Measurements from ENCODE around the gene SF3B3. TPM values are rescaled to one million over a fixed set of nuclear protein-coding genes. Genes with fewer than 3 reads are reported as not detected.
"Not testable (repeated sequence)": the region's sequence is repeated elsewhere in the genome, so short reads cannot be mapped to it uniquely, and the experiment has no call there.

SF3B3 gene
- total and polyA plus RNA-seq, 5 donors = 67.5 to 154 (median 141) TPM

DNA sequence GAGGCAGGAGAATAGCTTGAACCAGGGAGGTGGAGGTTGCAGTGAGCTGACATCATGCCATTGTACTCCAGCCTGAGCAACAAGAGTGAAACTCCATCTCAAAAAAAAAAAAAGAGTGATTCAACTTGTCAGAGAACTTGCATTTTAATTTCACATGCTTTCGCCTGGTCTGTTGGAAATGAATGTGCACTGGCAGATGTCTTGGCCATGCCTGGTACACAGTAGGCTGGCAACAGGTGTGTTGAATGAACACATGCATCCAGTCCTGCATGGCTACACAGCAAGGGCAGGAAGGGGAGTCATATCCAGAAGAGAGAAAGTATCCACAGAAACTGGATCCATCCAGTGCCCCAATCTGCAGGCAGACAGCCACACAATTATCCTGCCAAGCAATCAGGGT lies 11.8 kb upstream of the SF3B3 start:
- no peak for ATAC-seq
- intact Hi-C loops (cut with DNase I) = no loop called here
- Histone ChIP-seq H3K27ac (ENCODE audit: low read length) (no peak overlapping the region), H3K9me3 (ENCODE audit: control insufficient read depth, low read length) (no peaks in the 10 kb centered on the region), H3K4me1 (ENCODE audit: control insufficient read depth, insufficient read depth, low read length) (no peaks in the 10 kb centered on the region), H3K27me3 (ENCODE audit: control insufficient read depth, insufficient read depth) (no peaks in the 10 kb centered on the region), H3K4me3 (ENCODE audit: low read length) (no peak overlapping the region)
- 98% methylated on average over 1 of the region's 1 CpG for WGBS
- DNase-seq = no peak

DNA sequence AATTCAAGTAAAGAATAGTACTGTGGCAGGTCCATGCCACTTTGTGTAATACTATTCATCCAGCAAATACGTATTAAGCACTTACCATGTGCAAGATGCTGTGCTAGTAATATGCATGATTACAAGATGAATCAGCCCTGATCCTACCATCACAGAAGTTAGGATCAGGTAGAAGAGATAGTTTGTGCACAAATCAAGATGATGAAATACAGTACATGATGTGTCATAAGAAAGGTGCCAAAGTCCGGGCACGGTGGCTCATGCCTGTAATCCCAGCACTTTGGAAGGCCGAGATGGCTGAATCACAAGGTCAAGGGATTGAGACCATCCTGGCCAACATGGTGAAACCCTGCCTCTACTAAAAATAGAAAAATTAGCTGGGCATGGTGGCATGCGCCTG lies 11.2 kb upstream of the SF3B3 start:
- DNase-seq (no peak), ATAC-seq (no peak)
- Histone ChIP-seq H3K4me3 (ENCODE audit: low read length) (no peak overlapping the region), H3K4me1 (ENCODE audit: control insufficient read depth, insufficient read depth, low read length) (no peaks in the 10 kb centered on the region), H3K9me3 (ENCODE audit: control insufficient read depth, low read length) (no peaks in the 10 kb centered on the region), H3K27ac (ENCODE audit: low read length) (no peak overlapping the region), H3K27me3 (ENCODE audit: control insufficient read depth, insufficient read depth) (no peaks in the 10 kb centered on the region)
- WGBS = 92% methylated on average over 5 of the region's 5 CpGs
- intact Hi-C loops (cut with DNase I) = no loop called here

GRCh38 chr16:70520612-70521297 lies 2.9 kb upstream of the SF3B3 start:
- Histone ChIP-seq H3K9me3 (ENCODE audit: control insufficient read depth, low read length) (no peaks in the 10 kb centered on the region), H3K27me3 (ENCODE audit: control insufficient read depth, insufficient read depth) (no peaks in the 10 kb centered on the region), H3K4me1 (ENCODE audit: control insufficient read depth, insufficient read depth, low read length) (peaks cover 5% of the 10 kb centered on the region), H3K4me3 (ENCODE audit: low read length) (no peak overlapping the region), H3K27ac (ENCODE audit: low read length) (no peak overlapping the region)
- ATAC-seq (no peak), DNase-seq (no peak)
- 81% methylated on average over 8 of the region's 8 CpGs for WGBS
- intact Hi-C loops (cut with DNase I) = loop anchor here in 2 of 4 donors (10.0 kb wide), 2 partner anchors 134 to 146 kb away; no protein-coding TSS in a partner anchor

- DNase-seq (peak in 1 of 3 donors; percentile 30), ATAC-seq (no peak)
- peak overlapping the region; percentile 95 for H3K4me3 ChIP-seq (ENCODE audit: low read length)
- peaks cover 5% of the 10 kb centered on the region for H3K4me1 ChIP-seq (ENCODE audit: control insufficient read depth, insufficient read depth, low read length)
- no peaks in the 10 kb centered on the region for H3K27me3 ChIP-seq (ENCODE audit: control insufficient read depth, insufficient read depth)
- no peak overlapping the region for H3K27ac ChIP-seq (ENCODE audit: low read length)
- intact Hi-C loops (cut with DNase I) = loop anchor here in 2 of 4 donors (10.0 kb wide), 2 partner anchors 132 to 148 kb away; no protein-coding TSS in a partner anchor
- H3K9me3 ChIP-seq (ENCODE audit: control insufficient read depth, low read length) = no peaks in the 10 kb centered on the region
- 49% methylated on average over 18 of the region's 18 CpGs for WGBS
Measured at GRCh38 chr16:70522216-70523075, 1.2 kb upstream of the SF3B3 start.

GRCh38 chr16:70523076-70523742 lies 407 bp upstream of the SF3B3 start, which contains the start of gene COG4:
Gene COG4, minus strand, starts transcription at chr16:70523554. Its CDS starts 11 bp downstream, at chr16:70523543.
- DNase-seq = peak; percentile 88 to 95 (median 94)
- H3K27me3 ChIP-seq (ENCODE audit: control insufficient read depth, insufficient read depth) = no peaks in the 10 kb centered on the region
- peak; percentile 91 to 94 for ATAC-seq
- H3K9me3 ChIP-seq (ENCODE audit: control insufficient read depth, low read length) = no peaks in the 10 kb centered on the region
- H3K27ac ChIP-seq (ENCODE audit: low read length) = peak within 1 kb of the TSS; percentile 85
- peak within 1 kb of the TSS; percentile 95 for H3K4me3 ChIP-seq (ENCODE audit: low read length)
- WGBS = under 1% methylated on average over 36 of the region's 36 CpGs
- intact Hi-C loops (cut with DNase I) = loop anchor here in 2 of 4 donors (10.0 kb wide), 2 partner anchors 132 to 148 kb away; no protein-coding TSS in a partner anchor
- peaks cover 5% of the 10 kb centered on the region for H3K4me1 ChIP-seq (ENCODE audit: control insufficient read depth, insufficient read depth, low read length)

DNA sequence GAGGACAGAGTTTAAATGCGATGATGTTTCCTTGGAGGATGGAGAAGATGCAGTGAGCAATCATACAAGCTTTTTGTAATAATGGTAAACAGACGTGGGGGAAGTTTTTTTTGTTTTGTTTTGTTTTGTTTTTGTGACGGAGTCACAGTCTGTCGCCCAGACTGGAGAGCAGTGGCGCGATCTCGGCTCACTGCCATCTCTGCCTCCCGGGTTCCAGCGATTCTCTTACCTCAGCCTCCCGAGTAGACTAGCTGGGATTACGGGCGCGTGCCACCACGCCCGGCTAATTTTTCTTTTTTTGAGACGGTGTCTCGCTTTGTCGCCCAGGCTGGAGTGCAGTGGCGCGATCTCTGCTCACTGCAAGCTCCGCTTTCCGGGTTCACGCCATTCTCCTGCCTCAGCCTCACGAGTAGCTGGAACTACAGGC lies 796 bp downstream of the SF3B3 start:
- intact Hi-C loops (cut with DNase I) = loop anchor here in 2 of 4 donors (10.0 kb wide), 2 partner anchors 130 to 150 kb away; no protein-coding TSS in a partner anchor
- not testable (repeated sequence) for H3K4me1 ChIP-seq (ENCODE audit: control insufficient read depth, insufficient read depth, low read length); H3K9me3 ChIP-seq (ENCODE audit: control insufficient read depth, low read length); H3K27me3 ChIP-seq (ENCODE audit: control insufficient read depth, insufficient read depth)
- DNase-seq = peak; percentile 33 to 69 (median 62)
- Histone ChIP-seq H3K4me3 (ENCODE audit: low read length) (peak overlapping the region; percentile 95), H3K27ac (ENCODE audit: low read length) (peak overlapping the region; percentile 34)
- under 1% methylated on average over 24 of the region's 24 CpGs for WGBS
- ATAC-seq = peak in 1 of 2 donors; percentile 34

DNA sequence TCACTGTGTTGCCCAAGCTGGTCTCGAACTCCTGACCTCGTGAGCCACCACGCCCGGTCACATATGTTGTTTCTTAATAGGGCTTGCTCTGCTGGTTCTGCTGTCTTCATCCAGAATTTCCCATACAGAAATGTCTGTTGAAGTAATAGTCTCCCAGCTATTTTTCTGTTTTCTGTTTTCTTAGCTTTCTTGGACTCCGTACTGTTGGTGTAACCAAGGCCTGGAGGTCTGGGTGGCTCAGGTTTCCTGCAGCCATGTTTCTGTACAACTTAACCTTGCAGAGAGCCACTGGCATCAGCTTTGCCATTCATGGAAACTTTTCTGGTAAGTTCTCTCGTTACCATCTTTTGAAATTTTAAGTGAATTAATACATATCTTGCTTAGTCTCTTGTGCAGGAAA lies 2.8 kb downstream of the SF3B3 start:
- H3K4me3 ChIP-seq (ENCODE audit: low read length) = no peak overlapping the region
- H3K9me3 ChIP-seq (ENCODE audit: control insufficient read depth, low read length) = no peaks in the 10 kb centered on the region
- WGBS = 77% methylated on average over 6 of the region's 6 CpGs
- no peak for DNase-seq
- no peak overlapping the region for H3K27ac ChIP-seq (ENCODE audit: low read length)
- peaks cover 5% of the 10 kb centered on the region for H3K4me1 ChIP-seq (ENCODE audit: control insufficient read depth, insufficient read depth, low read length)
- no peaks in the 10 kb centered on the region for H3K27me3 ChIP-seq (ENCODE audit: control insufficient read depth, insufficient read depth)
- ATAC-seq = no peak
- intact Hi-C loops (cut with DNase I) = loop anchor here in 2 of 4 donors (10.0 kb wide), 2 partner anchors 128 to 152 kb away; no protein-coding TSS in a partner anchor

DNA sequence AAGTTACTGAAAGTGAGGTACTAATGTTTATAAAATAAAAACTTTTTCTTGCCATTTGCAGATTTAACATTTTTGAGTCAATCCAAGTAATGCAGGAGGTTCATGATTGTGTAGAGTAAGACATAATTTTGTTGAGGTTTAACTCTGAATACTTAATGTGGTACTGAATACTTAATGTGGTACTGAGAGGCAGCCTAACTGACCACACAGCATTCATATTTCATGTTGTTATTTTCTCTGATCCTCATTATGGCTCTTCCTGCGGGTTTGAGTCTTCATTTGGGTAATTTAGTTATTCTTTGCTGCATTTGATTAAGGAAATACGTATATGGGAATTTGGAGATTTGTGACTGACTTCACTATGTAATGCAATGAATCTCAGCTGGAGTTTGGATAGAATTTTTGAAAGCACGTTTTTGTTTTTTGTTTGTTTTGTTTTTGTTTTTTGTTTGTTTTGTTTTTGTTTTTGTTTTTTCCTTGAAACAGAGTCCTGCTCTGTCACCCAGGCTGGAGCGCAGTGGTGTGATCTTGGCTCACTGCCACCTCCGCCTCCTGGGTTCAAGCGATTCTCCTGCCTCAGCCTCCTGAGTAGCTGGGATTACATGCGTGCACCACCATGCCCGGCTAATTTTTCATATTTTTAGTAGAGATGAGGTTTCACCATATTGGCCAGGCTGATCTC lies 3.8 kb downstream of the SF3B3 start:
- peaks cover 4% of the 10 kb centered on the region for H3K4me1 ChIP-seq (ENCODE audit: control insufficient read depth, insufficient read depth, low read length)

DNA sequence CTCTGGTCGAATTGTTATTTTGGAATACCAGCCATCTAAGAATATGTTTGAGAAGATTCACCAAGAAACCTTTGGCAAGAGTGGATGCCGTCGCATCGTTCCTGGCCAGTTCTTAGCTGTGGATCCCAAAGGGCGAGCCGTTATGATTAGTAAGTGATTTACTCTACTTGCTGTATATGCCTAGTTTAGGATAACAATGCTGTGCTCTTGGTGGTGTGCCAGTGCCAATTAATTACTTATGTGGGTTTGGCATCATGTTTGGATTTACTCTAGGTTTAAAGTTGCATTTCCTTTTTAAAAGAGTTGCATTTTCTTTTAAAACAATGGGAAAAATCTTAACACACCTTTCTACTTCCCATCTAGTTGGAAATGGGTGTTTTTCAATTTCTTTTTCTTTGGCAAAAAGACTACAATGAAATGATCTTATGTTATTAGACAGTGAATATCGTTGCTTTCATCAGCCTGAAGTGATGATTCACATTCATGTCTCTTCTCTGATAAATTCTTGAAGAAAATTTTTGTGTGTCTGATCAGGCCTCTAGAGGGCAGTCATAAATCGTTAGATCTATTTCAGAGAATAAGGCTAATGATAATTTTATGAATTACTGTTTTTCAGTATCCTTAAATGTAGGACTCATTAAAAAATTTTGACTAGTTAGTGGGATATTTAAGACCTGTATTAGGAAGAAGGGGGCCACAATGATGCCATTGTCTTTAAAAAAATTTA lies 5.6 kb downstream of the SF3B3 start:
- ATAC-seq (no peak), DNase-seq (no peak)
- Histone ChIP-seq H3K27ac (ENCODE audit: low read length) (no peak overlapping the region), H3K4me3 (ENCODE audit: low read length) (no peak overlapping the region), H3K9me3 (ENCODE audit: control insufficient read depth, low read length) (no peaks in the 10 kb centered on the region), H3K4me1 (ENCODE audit: control insufficient read depth, insufficient read depth, low read length) (peaks cover 2% of the 10 kb centered on the region), H3K27me3 (ENCODE audit: control insufficient read depth, insufficient read depth) (no peaks in the 10 kb centered on the region)
- WGBS = 62% methylated on average over 8 of the region's 8 CpGs
- intact Hi-C loops (cut with DNase I) = loop anchor here in 2 of 4 donors (10.0 kb wide), 2 partner anchors 126 to 154 kb away; no protein-coding TSS in a partner anchor

More for the DNA sequence above, 3.8 kb downstream of the SF3B3 start:
- Histone ChIP-seq H3K4me3 (ENCODE audit: low read length) (no peak overlapping the region), H3K27me3 (ENCODE audit: control insufficient read depth, insufficient read depth) (no peaks in the 10 kb centered on the region), H3K27ac (ENCODE audit: low read length) (no peak overlapping the region), H3K9me3 (ENCODE audit: control insufficient read depth, low read length) (no peaks in the 10 kb centered on the region)
- 72% methylated on average over 8 of the region's 8 CpGs for WGBS
- ATAC-seq = no peak
- DNase-seq = no peak
- intact Hi-C loops (cut with DNase I) = loop anchor here in 2 of 4 donors (10.0 kb wide), 2 partner anchors 127 to 153 kb away; no protein-coding TSS in a partner anchor
